Measurements from ENCODE around the gene ISCU. TPM values are rescaled to one million over a fixed set of nuclear protein-coding genes. Genes with fewer than 3 reads are reported as not detected.

The ISCU gene
- polyA plus RNA-seq, 1 of the 3 experiments (the other 2 are of a cell fraction), result 165 TPM

DNA sequence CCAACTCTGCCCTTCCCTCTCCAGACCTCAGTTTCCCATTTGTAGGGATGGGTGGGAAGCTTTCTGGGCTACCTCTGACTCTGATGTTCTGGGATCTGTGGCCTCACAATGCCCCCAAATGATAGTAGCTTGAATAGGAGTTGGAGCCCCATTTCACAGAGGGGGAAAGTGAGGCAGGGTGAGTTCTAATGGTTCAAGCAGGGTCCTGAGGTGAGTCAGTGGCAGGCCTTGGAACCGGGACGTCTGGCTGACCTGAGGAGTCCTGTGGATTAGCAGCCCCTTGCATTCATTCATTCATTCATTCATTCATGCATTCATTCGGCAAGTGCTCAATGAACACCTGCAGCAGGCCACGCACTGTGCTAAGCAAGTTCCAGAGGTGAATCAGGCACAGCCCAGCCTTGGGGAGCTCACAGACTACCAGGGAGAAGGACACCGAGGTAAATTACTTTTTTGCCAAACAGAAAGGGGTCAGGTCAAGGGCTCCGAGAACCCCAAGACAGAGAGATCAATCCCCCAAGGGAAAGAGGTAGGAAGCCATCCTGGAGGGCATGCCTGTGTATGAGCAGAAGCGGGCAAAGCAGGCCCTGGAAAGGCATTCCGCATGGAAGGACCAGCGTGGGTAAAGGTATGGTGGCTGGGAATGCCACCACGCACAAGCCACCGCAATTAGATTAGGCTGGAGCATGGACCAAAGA, 36.3 kb downstream of the ISCU start:
- H3K9ac ChIP-seq, result no peak overlapping the region
- no peak for TF ChIP-seq FOXJ3 (CRISPR knock-in tag; IDR thresholded peaks at IDR 0.05)
- TF ChIP-seq, protein P1, sequence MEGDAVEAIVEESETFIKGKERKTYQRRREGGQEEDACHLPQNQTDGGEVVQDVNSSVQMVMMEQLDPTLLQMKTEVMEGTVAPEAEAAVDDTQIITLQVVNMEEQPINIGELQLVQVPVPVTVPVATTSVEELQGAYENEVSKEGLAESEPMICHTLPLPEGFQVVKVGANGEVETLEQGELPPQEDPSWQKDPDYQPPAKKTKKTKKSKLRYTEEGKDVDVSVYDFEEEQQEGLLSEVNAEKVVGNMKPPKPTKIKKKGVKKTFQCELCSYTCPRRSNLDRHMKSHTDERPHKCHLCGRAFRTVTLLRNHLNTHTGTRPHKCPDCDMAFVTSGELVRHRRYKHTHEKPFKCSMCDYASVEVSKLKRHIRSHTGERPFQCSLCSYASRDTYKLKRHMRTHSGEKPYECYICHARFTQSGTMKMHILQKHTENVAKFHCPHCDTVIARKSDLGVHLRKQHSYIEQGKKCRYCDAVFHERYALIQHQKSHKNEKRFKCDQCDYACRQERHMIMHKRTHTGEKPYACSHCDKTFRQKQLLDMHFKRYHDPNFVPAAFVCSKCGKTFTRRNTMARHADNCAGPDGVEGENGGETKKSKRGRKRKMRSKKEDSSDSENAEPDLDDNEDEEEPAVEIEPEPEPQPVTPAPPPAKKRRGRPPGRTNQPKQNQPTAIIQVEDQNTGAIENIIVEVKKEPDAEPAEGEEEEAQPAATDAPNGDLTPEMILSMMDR (IDR thresholded peaks at IDR 0.05), result no peak
- TF ChIP-seq YY1 (IDR thresholded peaks at IDR 0.05; ENCODE audit: low read depth), result no peak
- no peak for TF ChIP-seq RCOR1 (IDR thresholded peaks at IDR 0.05; ENCODE audit: low read length)
- TF ChIP-seq, protein P2, sequence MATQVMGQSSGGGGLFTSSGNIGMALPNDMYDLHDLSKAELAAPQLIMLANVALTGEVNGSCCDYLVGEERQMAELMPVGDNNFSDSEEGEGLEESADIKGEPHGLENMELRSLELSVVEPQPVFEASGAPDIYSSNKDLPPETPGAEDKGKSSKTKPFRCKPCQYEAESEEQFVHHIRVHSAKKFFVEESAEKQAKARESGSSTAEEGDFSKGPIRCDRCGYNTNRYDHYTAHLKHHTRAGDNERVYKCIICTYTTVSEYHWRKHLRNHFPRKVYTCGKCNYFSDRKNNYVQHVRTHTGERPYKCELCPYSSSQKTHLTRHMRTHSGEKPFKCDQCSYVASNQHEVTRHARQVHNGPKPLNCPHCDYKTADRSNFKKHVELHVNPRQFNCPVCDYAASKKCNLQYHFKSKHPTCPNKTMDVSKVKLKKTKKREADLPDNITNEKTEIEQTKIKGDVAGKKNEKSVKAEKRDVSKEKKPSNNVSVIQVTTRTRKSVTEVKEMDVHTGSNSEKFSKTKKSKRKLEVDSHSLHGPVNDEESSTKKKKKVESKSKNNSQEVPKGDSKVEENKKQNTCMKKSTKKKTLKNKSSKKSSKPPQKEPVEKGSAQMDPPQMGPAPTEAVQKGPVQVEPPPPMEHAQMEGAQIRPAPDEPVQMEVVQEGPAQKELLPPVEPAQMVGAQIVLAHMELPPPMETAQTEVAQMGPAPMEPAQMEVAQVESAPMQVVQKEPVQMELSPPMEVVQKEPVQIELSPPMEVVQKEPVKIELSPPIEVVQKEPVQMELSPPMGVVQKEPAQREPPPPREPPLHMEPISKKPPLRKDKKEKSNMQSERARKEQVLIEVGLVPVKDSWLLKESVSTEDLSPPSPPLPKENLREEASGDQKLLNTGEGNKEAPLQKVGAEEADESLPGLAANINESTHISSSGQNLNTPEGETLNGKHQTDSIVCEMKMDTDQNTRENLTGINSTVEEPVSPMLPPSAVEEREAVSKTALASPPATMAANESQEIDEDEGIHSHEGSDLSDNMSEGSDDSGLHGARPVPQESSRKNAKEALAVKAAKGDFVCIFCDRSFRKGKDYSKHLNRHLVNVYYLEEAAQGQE (IDR thresholded peaks at IDR 0.05; ENCODE audit: low read depth, low read length), result no peak
- no peak for TF ChIP-seq RFX5 (IDR thresholded peaks at IDR 0.05; ENCODE audit: low read length)
- TF ChIP-seq NFIC (IDR thresholded peaks at IDR 0.05; ENCODE audit: borderline replicate concordance), result no peak
- TF ChIP-seq, protein P3, sequence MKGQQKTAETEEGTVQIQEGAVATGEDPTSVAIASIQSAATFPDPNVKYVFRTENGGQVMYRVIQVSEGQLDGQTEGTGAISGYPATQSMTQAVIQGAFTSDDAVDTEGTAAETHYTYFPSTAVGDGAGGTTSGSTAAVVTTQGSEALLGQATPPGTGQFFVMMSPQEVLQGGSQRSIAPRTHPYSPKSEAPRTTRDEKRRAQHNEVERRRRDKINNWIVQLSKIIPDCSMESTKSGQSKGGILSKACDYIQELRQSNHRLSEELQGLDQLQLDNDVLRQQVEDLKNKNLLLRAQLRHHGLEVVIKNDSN (IDR thresholded peaks at IDR 0.05; ENCODE audit: borderline replicate concordance, low read depth), result no peak
- TF ChIP-seq, protein P4, sequence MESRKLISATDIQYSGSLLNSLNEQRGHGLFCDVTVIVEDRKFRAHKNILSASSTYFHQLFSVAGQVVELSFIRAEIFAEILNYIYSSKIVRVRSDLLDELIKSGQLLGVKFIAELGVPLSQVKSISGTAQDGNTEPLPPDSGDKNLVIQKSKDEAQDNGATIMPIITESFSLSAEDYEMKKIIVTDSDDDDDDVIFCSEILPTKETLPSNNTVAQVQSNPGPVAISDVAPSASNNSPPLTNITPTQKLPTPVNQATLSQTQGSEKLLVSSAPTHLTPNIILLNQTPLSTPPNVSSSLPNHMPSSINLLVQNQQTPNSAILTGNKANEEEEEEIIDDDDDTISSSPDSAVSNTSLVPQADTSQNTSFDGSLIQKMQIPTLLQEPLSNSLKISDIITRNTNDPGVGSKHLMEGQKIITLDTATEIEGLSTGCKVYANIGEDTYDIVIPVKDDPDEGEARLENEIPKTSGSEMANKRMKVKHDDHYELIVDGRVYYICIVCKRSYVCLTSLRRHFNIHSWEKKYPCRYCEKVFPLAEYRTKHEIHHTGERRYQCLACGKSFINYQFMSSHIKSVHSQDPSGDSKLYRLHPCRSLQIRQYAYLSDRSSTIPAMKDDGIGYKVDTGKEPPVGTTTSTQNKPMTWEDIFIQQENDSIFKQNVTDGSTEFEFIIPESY (IDR thresholded peaks at IDR 0.05; ENCODE audit: borderline replicate concordance, low read depth), result no peak
- TF ChIP-seq TEAD4 (IDR thresholded peaks at IDR 0.05; ENCODE audit: borderline replicate concordance, insufficient read depth), result no peak
- TF ChIP-seq MXI1 (IDR thresholded peaks at IDR 0.05; ENCODE audit: low read depth, low read length), result no peak
- TF ChIP-seq SIN3A (IDR thresholded peaks at IDR 0.05; ENCODE audit: borderline replicate concordance, low read depth, low read length), result no peak
- no peak for TF ChIP-seq SMC3 (IDR thresholded peaks at IDR 0.05; ENCODE audit: low read depth, low read length)

More for the DNA sequence above, 36.3 kb downstream of the ISCU start:
- Histone ChIP-seq H3K79me2 (ENCODE audit: insufficient read depth) (no peaks in the 10 kb centered on the region), H3K4me2 (0 out of 2 replicates have a peak overlapping the region, but pooled peaks have one; percentile 91), H3F3A (replicated peaks; ENCODE audit: insufficient read depth) (peaks cover 7% of the 10 kb centered on the region), H3K27ac (ENCODE audit: low read depth in 2 of 2, low read length in 1 of 2) (peak overlapping the region in 1 of 2 experiments; percentile 83; a peak in 2 of 4 replicates), H3K4me1 (ENCODE audit: control insufficient read depth in 1 of 2, insufficient read depth in 2 of 2, low read depth in 1 of 2, low read length in 1 of 2) (peaks cover 0 to 26% of the 10 kb centered on the region in 2 experiments; a peak in 1 of 4 replicates), H3K9me2 (no peaks in the 10 kb centered on the region), H3K36me3 (replicated peaks in 1 of 2; ENCODE audit: control insufficient read depth in 1 of 2, insufficient read depth in 2 of 2, low read length in 1 of 2) (no peaks in the 10 kb centered on the region), H3K9me3 (no peaks in the 10 kb centered on the region), H4K20me1 (ENCODE audit: insufficient read depth) (no peaks in the 10 kb centered on the region), H3K27me3 (ENCODE audit: insufficient read depth) (no peaks in the 10 kb centered on the region), H3K4me3 (ENCODE audit: low read depth in 2 of 2, low read length in 1 of 2) (peak overlapping the region in 1 of 2 experiments; percentile 28; a peak in 1 of 4 replicates), H2AFZ (ENCODE audit: low read depth) (0 out of 2 replicates have a peak overlapping the region, but pooled peaks have one; percentile 41)
- 92% methylated on average over 11 of the region's 11 CpGs for WGBS (ENCODE audit: low lambda C conversion rate)
- CTCF ChIA-PET, result interaction anchor here (0.7 to 1.1 kb wide), 3 partner anchors 19 to 55 kb away, joined by 3 to 5 read pairs (median 4); partner anchors contain the start of gene ISCU
- POLR2A ChIA-PET, result no interaction called here
- DNase-seq, result no peak

Measured in SK-N-SH (cell line).